GM12872 (cell line): ENCODE data around the gene CFAP54.

Source experiments
- TF ChIP-seq, protein P1 (sequence below): IDR thresholded peaks from 3 replicates; pipeline ENCODE4 v1.5.1; 2011; ENCODE audit warnings: low read depth, mild to moderate bottlenecking, low read length, moderate library complexity; ENCODE audit not compliant: insufficient read depth

The CFAP54 gene

DNA sequence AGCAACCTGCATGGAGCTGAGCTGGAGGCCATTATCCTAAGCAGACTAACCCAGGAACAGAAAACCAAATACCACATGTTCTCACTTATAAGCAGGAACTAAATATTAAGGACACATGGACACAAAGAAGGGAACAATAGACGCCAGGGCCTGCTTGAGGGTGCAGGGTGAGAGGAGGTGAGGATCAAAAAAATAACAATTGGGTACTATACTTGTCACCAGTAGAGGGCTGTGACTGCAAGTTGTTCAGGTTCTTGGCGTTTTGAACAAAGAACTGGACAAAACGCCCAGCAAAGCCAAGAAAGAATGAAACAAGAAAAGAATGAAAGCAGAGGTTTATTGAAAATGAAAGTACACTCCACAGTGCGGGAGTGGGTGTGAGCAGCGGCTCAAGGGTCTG lies 209.1 kb downstream of the CFAP54 start:
- TF ChIP-seq, protein P1, sequence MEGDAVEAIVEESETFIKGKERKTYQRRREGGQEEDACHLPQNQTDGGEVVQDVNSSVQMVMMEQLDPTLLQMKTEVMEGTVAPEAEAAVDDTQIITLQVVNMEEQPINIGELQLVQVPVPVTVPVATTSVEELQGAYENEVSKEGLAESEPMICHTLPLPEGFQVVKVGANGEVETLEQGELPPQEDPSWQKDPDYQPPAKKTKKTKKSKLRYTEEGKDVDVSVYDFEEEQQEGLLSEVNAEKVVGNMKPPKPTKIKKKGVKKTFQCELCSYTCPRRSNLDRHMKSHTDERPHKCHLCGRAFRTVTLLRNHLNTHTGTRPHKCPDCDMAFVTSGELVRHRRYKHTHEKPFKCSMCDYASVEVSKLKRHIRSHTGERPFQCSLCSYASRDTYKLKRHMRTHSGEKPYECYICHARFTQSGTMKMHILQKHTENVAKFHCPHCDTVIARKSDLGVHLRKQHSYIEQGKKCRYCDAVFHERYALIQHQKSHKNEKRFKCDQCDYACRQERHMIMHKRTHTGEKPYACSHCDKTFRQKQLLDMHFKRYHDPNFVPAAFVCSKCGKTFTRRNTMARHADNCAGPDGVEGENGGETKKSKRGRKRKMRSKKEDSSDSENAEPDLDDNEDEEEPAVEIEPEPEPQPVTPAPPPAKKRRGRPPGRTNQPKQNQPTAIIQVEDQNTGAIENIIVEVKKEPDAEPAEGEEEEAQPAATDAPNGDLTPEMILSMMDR: peak; percentile 31; the same call in 1 of the 3 replicates

DNA sequence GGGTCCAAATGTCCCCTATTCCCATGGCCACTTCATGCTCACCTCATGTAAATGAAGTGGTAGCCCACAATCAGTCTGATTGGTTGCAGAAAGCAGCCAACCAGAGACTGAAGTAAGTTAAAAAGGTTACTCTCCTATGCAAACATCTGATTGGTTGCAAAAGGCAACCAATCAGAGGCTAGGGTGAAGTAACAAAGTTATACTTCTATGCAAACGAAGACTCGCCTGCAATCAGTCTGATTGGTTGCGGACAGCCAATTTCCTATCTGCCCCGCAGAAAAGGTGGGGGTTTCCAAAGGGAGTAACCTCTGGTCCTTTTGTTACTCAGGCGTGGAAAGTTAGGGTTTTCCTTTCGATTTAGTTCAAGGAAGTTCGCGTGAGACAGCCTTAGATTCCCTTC lies 209.6 kb downstream of the CFAP54 start:
- TF ChIP-seq, protein P1: no peak

DNA sequence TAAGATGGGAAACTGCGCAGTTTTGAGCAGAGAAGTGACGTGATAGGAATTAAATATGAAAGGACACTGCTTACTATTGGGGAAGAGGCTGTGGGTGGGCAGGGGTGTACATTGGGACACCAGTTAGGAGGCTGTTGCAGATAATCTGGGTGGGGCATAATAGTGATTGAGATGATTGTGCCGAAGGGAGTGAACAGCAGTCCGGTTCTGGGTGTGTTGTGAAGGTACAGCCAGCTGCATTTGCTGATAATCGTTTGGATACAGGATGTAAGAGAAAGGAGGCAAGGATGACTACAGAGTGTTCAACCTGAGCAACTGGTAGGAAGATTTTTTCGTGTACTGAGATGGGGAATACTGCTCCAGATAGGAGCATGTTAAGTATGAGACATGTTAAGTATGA lies 212.5 kb downstream of the CFAP54 start:
- TF ChIP-seq, protein P1: no peak

DNA sequence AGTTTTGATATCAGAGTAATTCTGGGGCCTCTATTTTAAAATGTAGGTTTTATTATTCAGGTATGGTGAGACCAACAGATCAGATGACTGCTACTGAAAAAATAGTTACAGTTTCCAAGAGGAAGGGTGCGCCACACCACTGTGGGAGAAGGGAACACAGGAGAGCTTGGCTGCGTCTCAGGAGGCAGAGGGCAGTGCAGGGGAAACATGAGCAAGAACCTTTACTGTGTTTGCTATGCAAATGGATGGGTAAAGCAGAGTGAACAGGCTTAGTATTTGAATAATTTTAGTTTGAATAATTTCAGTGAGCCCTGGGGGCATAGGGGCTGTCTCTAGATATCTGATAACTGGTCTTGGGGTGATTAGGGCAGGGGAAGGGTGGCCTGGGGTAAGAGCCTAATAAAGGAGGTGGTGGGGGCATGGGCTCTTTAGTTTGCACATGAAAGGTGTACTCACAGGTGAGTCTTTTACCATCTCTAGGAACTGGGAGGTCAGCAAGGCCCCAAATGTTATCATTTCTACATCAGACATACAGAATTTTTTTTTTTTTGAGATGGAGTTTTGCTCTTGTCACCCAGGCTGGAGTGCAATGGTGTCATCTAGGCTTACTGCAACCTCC lies 220.9 kb downstream of the CFAP54 start:
- TF ChIP-seq, protein P1: no peak

DNA sequence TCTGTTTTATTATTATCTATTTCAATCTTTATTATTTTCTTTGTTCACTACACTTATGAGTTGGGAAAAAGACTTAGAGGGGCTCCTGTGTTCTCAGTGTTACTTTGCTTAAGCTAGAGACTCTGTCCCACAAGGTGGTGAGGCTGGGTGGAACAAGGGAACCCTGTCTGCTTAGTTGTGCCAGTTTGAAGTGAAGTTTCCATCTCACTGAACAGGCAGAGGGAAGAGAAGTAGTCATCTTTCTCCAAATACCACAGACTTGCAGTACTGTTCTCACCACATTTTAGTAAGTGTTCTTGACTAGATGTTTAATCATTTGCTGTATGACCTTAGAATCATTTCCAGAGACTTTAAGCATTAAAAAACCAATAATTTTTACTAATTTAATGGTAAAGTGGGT lies 222.0 kb downstream of the CFAP54 start:
- TF ChIP-seq, protein P1: no peak

DNA sequence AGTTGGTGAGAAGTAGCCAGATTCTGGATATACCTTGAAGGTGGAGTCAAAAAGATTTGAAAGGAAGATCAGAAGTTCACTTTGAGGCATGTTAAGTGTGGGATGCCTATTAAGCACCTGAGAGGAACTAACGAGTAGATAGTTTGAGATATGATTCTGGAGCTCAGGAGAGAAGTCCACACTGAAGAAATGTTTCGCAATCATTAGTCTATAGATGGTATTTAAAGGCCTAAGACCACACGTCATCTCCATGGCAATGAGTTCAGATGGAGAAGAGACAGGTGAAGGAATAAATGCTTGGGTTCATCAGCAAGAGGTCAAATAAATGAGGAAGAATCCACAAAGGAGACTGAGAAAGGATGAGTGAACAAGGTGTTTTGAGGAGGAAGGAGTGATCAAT lies 224.8 kb downstream of the CFAP54 start:
- TF ChIP-seq, protein P1: no peak

DNA sequence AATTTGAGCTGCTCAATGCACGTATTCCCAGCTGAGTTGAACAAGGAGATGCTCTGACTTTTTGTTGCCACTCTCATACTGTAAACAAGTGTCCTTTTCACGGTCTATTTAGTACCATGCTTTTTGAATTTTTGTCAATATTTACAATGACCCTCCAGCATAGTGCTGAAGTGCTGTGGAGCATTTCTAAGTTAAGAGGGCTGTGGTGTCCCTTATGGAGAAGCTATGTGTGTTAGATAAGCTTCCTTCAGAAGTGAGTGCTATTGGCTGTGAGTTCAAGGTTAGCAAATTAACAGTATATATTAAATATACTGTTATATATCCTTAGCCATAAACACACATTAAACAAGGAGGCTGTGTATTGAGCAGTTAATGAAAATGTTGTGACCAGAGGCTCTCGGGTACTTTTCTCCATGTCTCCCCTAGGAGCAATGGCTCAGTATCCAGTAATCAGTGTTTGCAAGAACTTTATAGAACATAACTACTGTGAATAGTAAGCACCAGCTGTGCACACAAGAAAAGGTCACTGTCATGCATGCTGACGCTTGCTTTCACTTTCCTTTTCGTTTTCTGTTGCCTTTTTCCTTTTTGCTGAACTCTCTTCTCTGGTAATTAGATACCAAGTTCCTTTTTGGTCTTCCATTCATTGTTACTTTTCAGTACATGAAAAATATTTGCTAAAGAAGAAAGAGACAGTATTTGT lies 230.4 kb downstream of the CFAP54 start:
- TF ChIP-seq, protein P1: no peak
